CD4-positive, alpha-beta T cell treated with Interleukin-17A for 1 hour (primary cell): ENCODE data around the gene TOE1.
A peak's percentile ranks its signal among the peaks of the same experiment; 100 is the strongest.
"Not testable (repeated sequence)": the region's sequence is repeated elsewhere in the genome, so short reads cannot be mapped to it uniquely, and the experiment has no call there.

Source experiments
- DNase-seq: peaks from one replicate; pipeline ENCODE4 v3.0.0-alpha.2; 2020

Gene TOE1

GRCh38 chr1:45339789-45340558 lies at the start of gene TOE1, which contains the start of gene MUTYH:
Gene TOE1, plus strand, starts transcription at chr1:45340170. Its CDS starts 83 bp downstream, at chr1:45340253.
Gene MUTYH, minus strand, starts transcription at chr1:45340440. Its CDS starts 5,935 bp downstream, at chr1:45334505.
- peak; percentile 92 for DNase-seq

DNA sequence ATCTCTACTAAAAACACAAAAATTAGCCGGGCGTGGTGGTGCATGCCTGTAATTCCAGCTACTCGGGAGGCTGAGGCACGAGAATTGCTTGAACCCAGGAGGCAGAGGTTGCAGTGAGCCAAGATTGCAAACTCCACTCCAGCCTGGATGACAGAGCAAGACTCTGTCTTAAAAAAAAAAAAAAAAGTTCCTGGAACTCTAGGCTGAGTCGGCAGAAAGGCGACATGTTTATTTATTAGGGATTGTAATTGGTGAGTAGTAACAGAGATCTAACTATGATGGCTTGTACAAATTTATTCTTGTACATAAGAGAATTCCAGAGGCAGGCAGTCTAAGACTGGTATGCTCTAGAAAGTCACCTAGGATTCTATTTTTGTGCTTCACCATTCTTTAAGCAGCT lies 49.0 kb upstream of the TOE1 start:
- DNase-seq, result not testable (repeated sequence)

DNA sequence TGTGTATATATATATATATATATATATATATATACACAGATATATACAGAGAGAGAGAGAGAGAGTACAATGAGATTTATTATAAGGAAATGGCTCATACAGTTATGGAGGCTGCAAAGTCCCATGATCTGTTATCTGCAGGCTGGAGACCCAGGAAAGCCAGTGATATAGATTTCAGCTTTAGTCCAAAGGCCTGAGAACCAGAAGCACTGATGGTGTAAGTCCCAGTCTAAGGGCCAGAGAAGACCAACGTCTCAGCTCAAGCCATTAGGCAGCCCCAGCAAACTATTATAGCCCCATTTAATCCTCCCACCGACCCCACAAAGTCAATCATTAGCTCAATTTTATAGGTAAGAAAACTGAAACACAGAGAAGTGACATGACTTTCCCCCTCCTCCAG lies 48.3 kb upstream of the TOE1 start:
- no peak for DNase-seq

GRCh38 chr1:45297666-45298356 lies 42.2 kb upstream of the TOE1 start:
- no peak for DNase-seq

- no peak for DNase-seq
Observed at GRCh38 chr1:45299296-45299695, 40.7 kb upstream of the TOE1 start.

- peak; percentile 76 for DNase-seq
Observed at GRCh38 chr1:45299981-45300668, 39.8 kb upstream of the TOE1 start.

DNA sequence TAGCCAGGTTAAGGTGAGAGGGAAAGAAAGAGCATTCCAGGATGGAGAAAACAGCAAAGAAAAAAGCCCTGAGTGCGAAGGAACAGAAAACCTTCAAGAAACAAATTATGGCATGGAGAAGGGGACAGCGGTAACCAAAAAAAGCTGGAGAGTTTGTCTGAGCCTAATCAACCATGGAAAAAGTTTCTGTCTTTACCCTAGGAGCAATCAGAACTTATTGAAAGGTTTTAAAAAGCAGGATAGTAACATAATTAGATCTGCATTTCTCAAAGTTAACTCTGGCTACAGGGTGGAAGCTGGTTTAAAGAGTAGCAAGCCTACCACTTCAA lies 39.3 kb upstream of the TOE1 start:
- no peak for DNase-seq

DNA sequence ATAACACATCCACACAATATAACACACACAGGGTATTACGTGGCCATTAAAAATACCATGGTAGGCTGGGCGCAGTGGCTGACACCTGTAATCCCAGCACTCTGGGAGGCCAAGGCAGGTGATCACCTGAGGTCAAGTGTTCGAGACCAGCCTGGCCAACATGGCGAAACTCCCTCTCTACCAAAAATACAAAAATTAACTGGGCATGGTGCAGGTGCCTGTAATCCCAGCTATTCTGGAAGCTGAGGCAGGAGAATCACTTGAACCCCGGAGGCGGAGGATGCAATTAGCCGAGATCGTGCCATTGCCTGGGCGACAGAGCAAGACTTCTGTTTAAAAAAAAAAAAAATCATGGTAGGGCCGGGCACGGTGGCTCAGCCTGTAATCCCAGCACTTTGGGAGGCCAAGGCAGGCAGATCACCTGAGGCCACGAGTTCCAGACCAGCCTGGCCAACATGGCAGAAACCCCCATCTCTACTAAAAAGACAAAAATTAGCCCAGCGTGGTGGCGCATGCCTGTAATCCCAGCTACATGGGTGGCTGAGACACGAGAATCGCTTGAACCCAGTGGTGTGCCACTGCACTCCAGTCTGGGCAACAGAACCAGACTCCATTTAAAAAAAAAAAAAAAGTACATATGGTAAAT lies 37.3 kb upstream of the TOE1 start:
- no peak for DNase-seq

GRCh38 chr1:45303520-45304310 lies 36.3 kb upstream of the TOE1 start:
- peak; percentile 99 for DNase-seq

GRCh38 chr1:45304311-45305081 lies 35.5 kb upstream of the TOE1 start:
- DNase-seq, result peak; percentile 0

DNA sequence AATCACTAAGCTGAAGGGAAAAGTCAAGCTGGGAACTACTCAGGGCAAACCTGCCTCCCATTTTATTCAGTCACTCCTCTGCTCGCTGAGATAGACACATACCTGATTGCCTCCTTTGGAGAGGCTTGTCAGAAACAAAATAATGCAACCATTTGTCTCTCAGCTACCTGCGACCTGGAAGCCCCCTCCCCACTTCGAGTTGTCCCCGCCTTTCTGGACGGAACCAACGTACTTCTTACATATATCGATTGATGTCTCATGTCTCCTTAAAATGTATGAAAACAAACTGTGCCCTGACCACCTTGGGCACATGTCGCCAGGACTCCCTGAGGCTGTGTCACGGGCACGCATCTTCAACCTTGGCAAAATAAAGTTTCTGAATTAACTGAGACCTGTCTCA lies 34.7 kb upstream of the TOE1 start:
- no peak for DNase-seq

DNA sequence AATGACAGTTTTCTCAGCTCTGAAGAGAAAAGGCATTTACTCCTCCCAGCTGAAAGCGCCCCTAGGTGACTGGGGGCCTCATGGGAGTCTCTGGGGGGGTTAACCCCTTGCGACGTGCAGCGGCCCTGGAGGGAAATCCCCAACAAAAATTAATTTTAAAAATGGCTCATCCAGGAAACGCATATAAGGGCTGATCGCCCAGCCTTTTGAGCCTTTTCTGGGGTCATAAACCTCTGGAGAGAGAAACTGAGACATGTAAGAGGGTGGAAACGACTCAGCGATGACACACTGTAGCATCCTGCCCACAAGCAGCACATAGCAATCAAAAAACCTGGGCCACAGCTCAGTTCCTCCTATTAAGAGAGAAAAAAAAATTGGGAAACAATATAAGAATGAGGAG lies 33.7 kb upstream of the TOE1 start:
- DNase-seq, result no peak

GRCh38 chr1:45306905-45307304 lies 33.1 kb upstream of the TOE1 start:
- no peak for DNase-seq

DNA sequence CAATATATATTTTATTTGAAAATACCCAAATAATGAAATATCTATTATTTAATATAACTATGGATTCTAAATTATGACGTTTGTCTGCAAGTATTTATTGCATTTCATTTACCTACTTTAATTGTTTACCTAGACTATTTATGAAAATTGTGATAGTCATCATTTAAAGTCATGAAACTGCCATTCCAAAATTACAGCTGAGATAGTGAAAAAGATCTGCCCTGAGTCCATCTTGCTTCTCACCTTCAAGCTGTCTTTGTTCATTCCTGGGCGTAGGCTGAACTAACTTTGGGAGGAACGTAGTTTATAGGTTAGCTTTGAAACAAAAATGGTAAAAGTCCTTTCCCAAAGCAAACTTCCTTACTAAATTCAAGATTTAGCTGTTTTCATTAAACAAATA lies 25.7 kb upstream of the TOE1 start:
- DNase-seq, result no peak

DNA sequence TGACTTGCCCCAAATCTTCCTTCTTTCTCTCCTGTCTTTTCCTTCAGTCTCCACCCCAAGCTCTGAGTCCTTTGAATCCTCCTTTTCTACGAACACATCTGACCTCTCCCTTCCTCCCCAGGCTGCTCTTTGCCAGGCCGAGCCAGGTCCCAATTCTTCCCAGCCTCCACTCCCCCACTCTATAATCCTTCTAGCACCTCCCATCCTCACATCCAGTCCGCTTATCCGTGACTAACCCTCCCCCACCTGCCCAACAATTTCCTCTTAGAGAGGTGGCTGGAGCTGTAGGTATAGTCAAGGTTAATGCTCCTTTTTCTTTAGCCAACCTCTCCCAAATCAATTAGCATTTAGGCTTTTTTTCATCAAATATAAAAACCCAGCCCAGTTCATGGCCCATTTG lies 22.8 kb upstream of the TOE1 start:
- no peak for DNase-seq

DNA sequence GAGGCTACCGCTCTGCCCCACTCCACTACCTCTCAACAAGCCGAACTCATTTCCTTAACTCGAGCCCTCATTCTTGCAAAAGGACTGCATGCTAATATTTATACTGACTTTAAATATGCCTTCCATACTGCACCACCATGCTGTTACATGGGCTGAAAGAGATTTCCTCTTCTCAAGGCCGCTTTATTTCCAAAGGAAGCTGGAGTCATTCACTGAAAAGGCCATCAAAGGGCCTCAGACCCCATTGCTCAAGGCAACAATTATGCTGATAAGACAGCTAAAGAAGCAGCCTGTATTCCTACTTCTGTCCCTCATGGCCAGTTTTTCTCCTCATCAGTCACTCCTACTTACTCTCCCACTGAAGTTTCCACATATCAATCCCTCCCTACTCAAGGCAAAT lies 20.2 kb upstream of the TOE1 start:
- DNase-seq, result no peak

DNA sequence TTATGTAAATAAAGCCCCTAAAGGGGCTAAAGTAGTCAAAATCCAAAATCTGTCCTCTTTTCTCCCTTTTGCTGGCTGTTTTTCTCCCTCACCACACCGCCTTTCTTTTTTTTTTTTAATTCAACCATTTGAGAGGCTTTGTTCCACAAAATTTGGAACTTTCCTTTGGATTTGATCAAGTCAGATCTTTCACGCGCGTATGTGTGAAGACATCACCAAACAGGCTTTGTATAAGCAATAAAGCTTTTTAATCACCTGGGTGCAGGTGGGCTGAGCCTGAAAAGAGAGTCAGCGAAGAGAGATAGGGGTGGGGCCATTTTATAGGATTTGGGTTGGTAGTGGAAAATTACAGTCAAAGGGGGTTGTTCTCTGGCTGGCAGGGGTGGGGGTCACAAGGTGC lies 18.5 kb upstream of the TOE1 start:
- DNase-seq, result no peak

DNA sequence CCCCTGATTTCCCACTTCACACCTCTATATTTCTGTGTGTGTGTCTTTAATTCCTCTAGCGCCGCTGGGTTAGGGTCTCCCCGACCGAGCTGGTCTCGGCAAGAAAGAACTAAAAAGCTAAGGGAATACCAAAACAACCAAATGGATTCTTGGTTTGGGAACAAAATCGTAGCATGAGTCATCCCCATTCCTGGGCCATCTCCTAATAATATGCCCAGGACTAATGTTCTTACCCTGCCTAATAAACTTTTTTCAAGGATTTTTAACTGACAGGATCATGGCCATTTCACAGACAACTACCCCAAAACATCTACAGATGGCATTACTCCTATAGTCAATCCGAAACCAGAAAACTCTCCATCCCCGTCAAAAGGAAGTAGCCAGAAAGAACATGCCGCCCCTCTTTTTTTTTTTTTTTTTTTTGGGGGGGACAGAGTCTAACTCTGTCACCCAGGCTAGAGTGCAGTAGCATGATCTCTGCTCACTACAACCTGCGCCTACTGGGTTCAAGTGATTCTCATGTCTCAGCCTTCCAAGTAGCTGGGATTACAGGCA lies 17.4 kb upstream of the TOE1 start:
- DNase-seq, result no peak

- no peak for DNase-seq
Observed at GRCh38 chr1:45325851-45326506, 14.0 kb upstream of the TOE1 start.

GRCh38 chr1:45326627-45327623 lies 13.0 kb upstream of the TOE1 start, which contains the start of gene HPDL:
Gene HPDL, plus strand, starts transcription at chr1:45326895. Its CDS starts 254 bp downstream, at chr1:45327149.
- DNase-seq, result peak; percentile 59
